B cell (primary cell): ENCODE measurements around the gene PPP1R27. TPM values are rescaled to one million over a fixed set of nuclear protein-coding genes. Genes with fewer than 3 reads are reported as not detected.

Experiments
- ATAC-seq: fragments of 200-7000 bp; cut with Tn5 transposase; one replicate; pipeline ENCODE4 v1.10.0; 2021; ENCODE audit warnings: low read depth, mild to moderate bottlenecking, moderate number of reproducible peaks, moderate library complexity
- CTCF ChIA-PET: fragments of 350-600 bp; sonication (Branson Sonifier 250); formaldehyde crosslinking; loops from one replicate; lab custom pipeline; 2021; ENCODE audit warnings: antibody characterized with exemption, inconsistent platforms; lab: Charles Lee
- POLR2A ChIA-PET: fragments of 350-600 bp; sonication (Branson Sonifier 250); formaldehyde crosslinking; loops from one replicate; lab custom pipeline; 2021; ENCODE audit warnings: antibody characterized with exemption; lab: Charles Lee
- DNase-seq: peaks from one replicate; pipeline ENCODE4 v3.0.0; 2013
- H2AFZ ChIP-seq: 2 replicates; pipeline ENCODE4 v1.6.1; 2012; ENCODE audit warnings: mild to moderate bottlenecking, low read depth, low read length; ENCODE audit not compliant: insufficient read depth, poor library complexity, severe bottlenecking
- H3K27ac ChIP-seq, 2 donors: 1 replicate in 1 of 2; 2 replicates in 1 of 2; pipeline ENCODE4 v1.5.1; 2012 to 2013; ENCODE audit warnings: low read length in 2 of 2, mild to moderate bottlenecking in 2 of 2, moderate library complexity in 1 of 2
- H3K27me3 ChIP-seq, 4 experiments: fragments of 200-600 bp in 1 of 4; sonication (generic) in 1 of 4; replicated peaks in 1 of 4; 1 replicate in 2 of 4; 2 replicates in 2 of 4; pipeline versions ENCODE4 v1.6.1 to v1.7.0; 2013 to 2016; ENCODE audit warnings: low read length in 3 of 4, mild to moderate bottlenecking in 2 of 4, mixed read lengths in 1 of 4, moderate library complexity in 1 of 4; ENCODE audit not compliant: insufficient read depth in 4 of 4, control insufficient read depth in 3 of 4; ENCODE audit errors: control extremely low read depth in 1 of 4
- H3K36me3 ChIP-seq, 2 experiments: replicated peaks in 1 of 2; 1 replicate in 1 of 2; 2 replicates in 1 of 2; pipeline versions ENCODE4 v1.6.1 to v1.7.1; 2013; ENCODE audit warnings: low read length in 1 of 2; ENCODE audit not compliant: insufficient read depth in 2 of 2, control insufficient read depth in 1 of 2; ENCODE audit errors: control extremely low read depth in 1 of 2, extremely low read depth in 1 of 2
- H3K4me1 ChIP-seq, 2 donors: fragments of 200-600 bp in 1 of 2; sonication (generic) in 1 of 2; 1 replicate in 1 of 2; 2 replicates in 1 of 2; pipeline versions ENCODE4 v1.5.1 to v1.6.1; 2013 to 2017; ENCODE audit warnings: low read length in 2 of 2; ENCODE audit not compliant: control insufficient read depth in 2 of 2, insufficient read depth in 2 of 2
- H3K4me2 ChIP-seq: replicated peaks from 2 replicates; pipeline ENCODE3; 2012; ENCODE audit warnings: mild to moderate bottlenecking, low read depth, low read length; ENCODE audit not compliant: poor library complexity, severe bottlenecking
- H3K4me3 ChIP-seq, 5 experiments: fragments of 200-600 bp in 1 of 5; sonication (generic) in 1 of 5; 1 replicate in 3 of 5; 2 replicates in 2 of 5; pipeline versions ENCODE4 v1.5.1 to v1.7.0; 2011 to 2016; ENCODE audit warnings: low read length in 4 of 5, mild to moderate bottlenecking in 4 of 5, low read depth in 2 of 5, control low read depth in 1 of 5, moderate library complexity in 1 of 5; ENCODE audit not compliant: insufficient read depth in 1 of 5; ENCODE audit errors: control extremely low read depth in 1 of 5, extremely low read depth in 1 of 5
- H3K79me2 ChIP-seq: fragments of 200-600 bp; sonication (generic); one replicate; pipeline ENCODE4 v1.6.0; 2016; ENCODE audit warnings: low read length; ENCODE audit not compliant: control insufficient read depth, insufficient read depth
- H3K9ac ChIP-seq: fragments of 200-600 bp; sonication (generic); 2 replicates; pipeline ENCODE4 v1.6.1; 2017; ENCODE audit warnings: mild to moderate bottlenecking, low read length, moderate library complexity
- H3K9me3 ChIP-seq, 3 donors: one replicate each; pipeline versions ENCODE4 v1.6.1 to v1.7.1; 2013; ENCODE audit warnings: low read length in 2 of 3; ENCODE audit not compliant: control insufficient read depth in 2 of 3, insufficient read depth in 1 of 3; ENCODE audit errors: control extremely low read depth in 1 of 3
- H4K20me1 ChIP-seq: 2 replicates; pipeline ENCODE4 v1.6.0; 2012; ENCODE audit warnings: mild to moderate bottlenecking, low read length; ENCODE audit not compliant: insufficient read depth, control insufficient read depth, poor library complexity, severe bottlenecking
- H3K27ac Mint-ChIP-seq: one replicate; pipeline ENCODE4 v1.8.0; 2021; ENCODE audit warnings: mixed read lengths
- H3K27me3 Mint-ChIP-seq: one replicate; pipeline ENCODE4 v1.8.0; 2021; ENCODE audit warnings: mixed read lengths
- H3K4me1 Mint-ChIP-seq: one replicate; pipeline ENCODE4 v1.8.0; 2021; ENCODE audit warnings: mixed read lengths
- H3K4me3 Mint-ChIP-seq: one replicate; pipeline ENCODE4 v1.8.0; 2021; ENCODE audit warnings: mixed read lengths
- H3K9me3 Mint-ChIP-seq: one replicate; pipeline ENCODE4 v1.8.0; 2022; ENCODE audit warnings: mixed read lengths; ENCODE audit not compliant: insufficient read depth
- CTCF ChIP-seq: fragments of 200-600 bp; IDR thresholded peaks from one replicate; pipeline ENCODE4 v1.8.0; 2022; ENCODE audit warnings: antibody characterized with exemption, mild to moderate bottlenecking
- EZH2 ChIP-seq: IDR thresholded peaks from 2 replicates; pipeline ENCODE4 v1.6.1; 2012; ENCODE audit warnings: borderline replicate concordance, low read depth, mild to moderate bottlenecking, moderate library complexity, low read length; ENCODE audit not compliant: insufficient read depth, poor library complexity, severe bottlenecking
- WGBS: methylation state at CpG from one replicate; pipeline ENCODE4 v1.1.5; 2013; ENCODE audit warnings: missing lambda C conversion rate; ENCODE audit not compliant: insufficient coverage; 5-methylcytosine and 5-hydroxymethylcytosine counted together
- intact Hi-C: fragments of 100-400 bp; cut with micrococcal nuclease; formaldehyde crosslinking; loops from one replicate; pipeline ENCODE4 v1.10.0; 2022
- polyA plus RNA-seq: library from polyadenylated mRNA; depleted of rRNA; stranded (reverse); fragments of >200 nt; gene quantifications from 2 replicates; pipeline ENCODE4 v1.2.3, GENCODE V29; 2012
- total RNA-seq, 2 donors: library from RNA; stranded (reverse); fragments of 120-200 nt in 1 of 2; gene quantifications; 1 replicate in 1 of 2; 2 replicates in 1 of 2; pipeline versions ENCODE4 v1.2.3 to v1.2.4, GENCODE V29; 2013 to 2022

Gene PPP1R27
- total and polyA plus RNA-seq, 2 donors (not counting 1 experiment from before 2014, with no cell fraction given): not detected

- Mint-ChIP-seq H3K27me3 (no peaks in the 10 kb centered on the region), H3K4me1 (peaks cover 9% of the 10 kb centered on the region), H3K4me3 (no peak overlapping the region), H3K9me3 (no peaks in the 10 kb centered on the region), H3K27ac (no peak overlapping the region)
- ChIA-PET CTCF (no interaction called here), POLR2A (no interaction called here)
- Histone ChIP-seq H3K4me1 (no peaks in the 10 kb centered on the region), H3K27ac (no peak overlapping the region), H3K27me3 (no peaks in the 10 kb centered on the region), H3K4me2 (no peak overlapping the region), H3K9ac (no peak overlapping the region), H4K20me1 (peaks cover 45% of the 10 kb centered on the region), H3K4me3 (no peak overlapping the region), H3K9me3 (no peaks in the 10 kb centered on the region), H3K79me2 (peaks cover 33% of the 10 kb centered on the region), H3K36me3 (peaks cover 0 to 12% of the 10 kb centered on the region in 2 experiments), H2AFZ (no peak overlapping the region)
- intact Hi-C loops: no loop called here
- TF ChIP-seq EZH2: no peak
- TF ChIP-seq CTCF: no peak
- no peak for ATAC-seq
- 92% methylated on average over 11 of the region's 11 CpGs for WGBS
- DNase-seq: no peak
These were observed 10.3 kb downstream of the PPP1R27 start for GRCh38 chr17:81824595-81824994.

GRCh38 chr17:81823820-81824550 is 10.9 kb downstream of the PPP1R27 start:
- Histone ChIP-seq H3K27ac (no peak overlapping the region), H4K20me1 (peaks cover 40% of the 10 kb centered on the region), H2AFZ (no peak overlapping the region), H3K4me1 (no peaks in the 10 kb centered on the region), H3K79me2 (peaks cover 28% of the 10 kb centered on the region), H3K4me2 (no peak overlapping the region), H3K36me3 (peaks cover 0 to 12% of the 10 kb centered on the region in 2 experiments), H3K9me3 (no peaks in the 10 kb centered on the region), H3K9ac (no peak overlapping the region), H3K27me3 (no peaks in the 10 kb centered on the region), H3K4me3 (no peak overlapping the region)
- CTCF ChIA-PET: no interaction called here
- POLR2A ChIA-PET: no interaction called here
- H3K27me3 Mint-ChIP-seq: no peaks in the 10 kb centered on the region
- ATAC-seq: no peak
- 97% methylated on average over 33 of the region's 33 CpGs for WGBS
- H3K4me3 Mint-ChIP-seq: no peak overlapping the region
- intact Hi-C loops: no loop called here
- H3K27ac Mint-ChIP-seq: no peak overlapping the region
- DNase-seq: no peak
- TF ChIP-seq CTCF (no peak), EZH2 (no peak)
- peaks cover 8% of the 10 kb centered on the region for H3K4me1 Mint-ChIP-seq
- no peaks in the 10 kb centered on the region for H3K9me3 Mint-ChIP-seq
